Fibroblast of lung (primary cell): Measurements from ENCODE around the gene AMPD3. TPM values are rescaled to one million over a fixed set of nuclear protein-coding genes. Genes with fewer than 3 reads are reported as not detected.

Source experiments
- DNase-seq, 2 donors: peaks; one replicate each; pipeline versions ENCODE4 v3.0.0 to v3.0.0-alpha.2; 2010; ENCODE audit warnings: low read depth in 2 of 2
- H2AFZ ChIP-seq: 2 replicates; pipeline ENCODE4 v1.5.1; 2012; ENCODE audit warnings: low read length, control low read depth, inconsistent platforms
- H3K27ac ChIP-seq: 2 replicates; pipeline ENCODE4 v1.5.1; 2011; ENCODE audit warnings: low read length, control low read depth; ENCODE audit not compliant: insufficient read depth
- H3K27me3 ChIP-seq: 2 replicates; pipeline ENCODE4 v1.5.1; 2011; ENCODE audit warnings: mild to moderate bottlenecking, low read length; ENCODE audit not compliant: control insufficient read depth, insufficient read depth
- H3K36me3 ChIP-seq: 2 replicates; pipeline ENCODE4 v1.5.1; 2011; ENCODE audit warnings: low read length; ENCODE audit not compliant: control insufficient read depth, insufficient read depth
- H3K4me1 ChIP-seq: 2 replicates; pipeline ENCODE4 v1.5.1; 2011; ENCODE audit warnings: low read length; ENCODE audit not compliant: control insufficient read depth, insufficient read depth; ENCODE audit errors: extremely low read depth
- H3K4me2 ChIP-seq: 2 replicates; pipeline ENCODE4 v1.5.1; 2011; ENCODE audit warnings: low read length, control low read depth; ENCODE audit not compliant: insufficient read depth; ENCODE audit errors: extremely low read depth
- H3K4me3 ChIP-seq, 4 experiments: fragments of 200-600 bp in 1 of 4; sonication (generic) in 1 of 4; replicated peaks in 1 of 4; 2 replicates each; pipeline ENCODE4 v1.5.1; 2011 to 2016; ENCODE audit warnings: low read length in 4 of 4, low read depth in 3 of 4, mild to moderate bottlenecking in 3 of 4, control low read depth in 2 of 4, inconsistent platforms in 1 of 4, mixed read lengths in 1 of 4; ENCODE audit not compliant: insufficient read depth in 1 of 4; ENCODE audit errors: control extremely low read depth in 1 of 4
- H3K79me2 ChIP-seq: 2 replicates; pipeline ENCODE4 v1.5.1; 2012; ENCODE audit warnings: mild to moderate bottlenecking, low read length, inconsistent platforms; ENCODE audit not compliant: control insufficient read depth, insufficient read depth
- H3K9ac ChIP-seq: 2 replicates; pipeline ENCODE4 v1.5.1; 2011; ENCODE audit warnings: mild to moderate bottlenecking, low read length, control low read depth; ENCODE audit not compliant: insufficient read depth
- H3K9me3 ChIP-seq: 2 replicates; pipeline ENCODE4 v1.5.1; 2012; ENCODE audit warnings: low read depth, low read length; ENCODE audit not compliant: control insufficient read depth, insufficient read depth
- H4K20me1 ChIP-seq: 2 replicates; pipeline ENCODE4 v1.5.1; 2011; ENCODE audit warnings: low read length; ENCODE audit not compliant: control insufficient read depth, insufficient read depth; ENCODE audit errors: extremely low read depth
- CTCF ChIP-seq, 2 donors: IDR thresholded peaks in 1 of 2; conservative IDR thresholded peaks in 1 of 2; 1 replicate in 1 of 2; 2 replicates in 1 of 2; pipeline ENCODE4 v1.5.1; 2011 to 2012; ENCODE audit warnings: low read length in 2 of 2, control low read depth in 1 of 2, inconsistent platforms in 1 of 2, low read depth in 1 of 2, mild to moderate bottlenecking in 1 of 2
- EZH2 ChIP-seq: IDR thresholded peaks from 2 replicates; pipeline ENCODE4 v1.5.1; 2012; ENCODE audit warnings: low read length, control low read depth, mild to moderate bottlenecking; ENCODE audit errors: missing control alignments
- polyA plus RNA-seq, 2 donors: library from polyadenylated mRNA; depleted of rRNA in 1 of 2; stranded (reverse) in 1 of 2; unstranded in 1 of 2; fragments of >200 nt; gene quantifications; 2 replicates each; pipeline ENCODE4 v1.2.1, GENCODE V29; 2011 to 2012; ENCODE audit warnings: missing spikeins in 1 of 2
- total RNA-seq: library from RNA; depleted of rRNA; stranded (reverse); fragments of >200 nt; gene quantifications from 2 replicates; pipeline ENCODE4 v1.2.1, GENCODE V29; 2014

AMPD3 gene
- total and polyA plus RNA-seq, 2 donors (not counting 1 experiment from before 2014, with no cell fraction given) = 18.1 to 24.9 TPM

DNA sequence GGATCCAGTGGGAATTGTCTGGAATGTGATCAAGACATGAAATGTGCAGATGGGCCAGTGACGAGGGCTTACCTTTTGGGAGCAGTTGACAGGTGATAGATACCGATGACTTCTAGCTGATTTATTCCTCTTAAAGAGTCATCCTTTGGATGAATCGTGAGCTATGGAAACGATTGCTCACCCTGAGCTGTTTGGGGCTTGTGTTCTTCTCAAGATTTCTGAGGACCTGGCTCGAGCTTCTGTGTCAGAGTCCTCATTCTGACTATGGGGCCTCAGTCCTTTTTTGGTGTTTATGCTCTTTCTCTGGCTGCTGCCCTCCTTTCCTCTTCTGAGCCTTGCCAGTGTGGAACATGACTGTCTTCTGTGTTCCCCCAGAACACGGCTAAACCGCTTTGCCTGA is 11.9 kb upstream of the AMPD3 start:
- no peaks in the 10 kb centered on the region for H3K4me1 ChIP-seq
- H3K27me3 ChIP-seq = no peaks in the 10 kb centered on the region
- no peak overlapping the region for H3K4me2 ChIP-seq
- H4K20me1 ChIP-seq = no peaks in the 10 kb centered on the region
- no peak overlapping the region for H3K4me3 ChIP-seq
- H3K27ac ChIP-seq = no peak overlapping the region
- no peaks in the 10 kb centered on the region for H3K79me2 ChIP-seq
- no peak overlapping the region for H3K9ac ChIP-seq
- H2AFZ ChIP-seq = no peak overlapping the region
- H3K36me3 ChIP-seq = no peaks in the 10 kb centered on the region
- DNase-seq = no peak
- no peak for TF ChIP-seq CTCF (conservative IDR thresholded peaks at IDR 0.05 in 1 of 2, IDR thresholded peaks at IDR 0.05 in 1 of 2; ENCODE audit: low read depth in 1 of 2, low read length in 2 of 2)
- TF ChIP-seq EZH2 = no peak
- H3K9me3 ChIP-seq = no peaks in the 10 kb centered on the region

DNA sequence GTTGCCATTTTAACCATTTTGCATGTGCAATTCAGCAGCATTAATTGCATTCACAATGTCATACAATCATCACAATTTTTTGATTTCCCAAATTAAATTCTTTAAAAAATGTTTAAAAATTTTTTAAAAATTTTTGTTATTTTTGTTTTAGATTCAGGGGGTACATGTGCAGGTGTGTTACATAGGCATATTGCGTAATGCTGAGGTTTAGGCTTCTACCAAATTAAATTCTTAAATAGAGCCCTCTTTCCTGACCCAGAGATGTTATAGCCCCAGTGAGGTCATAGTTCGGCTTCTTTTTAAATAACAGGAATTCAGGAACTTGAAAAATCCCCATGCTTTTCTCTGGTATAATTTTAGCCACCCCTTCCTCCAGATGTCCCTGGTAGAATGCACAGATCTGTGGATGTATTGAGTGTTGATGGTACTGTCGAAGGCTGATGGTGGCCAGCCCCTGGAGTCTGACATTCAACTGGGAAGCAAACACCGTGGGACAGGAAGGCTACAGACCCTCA is 11.3 kb upstream of the AMPD3 start:
- TF ChIP-seq EZH2 (no peak), CTCF (conservative IDR thresholded peaks at IDR 0.05 in 1 of 2, IDR thresholded peaks at IDR 0.05 in 1 of 2; ENCODE audit: low read depth in 1 of 2, low read length in 2 of 2) (no peak)
- no peak overlapping the region for H3K27ac ChIP-seq

DNA sequence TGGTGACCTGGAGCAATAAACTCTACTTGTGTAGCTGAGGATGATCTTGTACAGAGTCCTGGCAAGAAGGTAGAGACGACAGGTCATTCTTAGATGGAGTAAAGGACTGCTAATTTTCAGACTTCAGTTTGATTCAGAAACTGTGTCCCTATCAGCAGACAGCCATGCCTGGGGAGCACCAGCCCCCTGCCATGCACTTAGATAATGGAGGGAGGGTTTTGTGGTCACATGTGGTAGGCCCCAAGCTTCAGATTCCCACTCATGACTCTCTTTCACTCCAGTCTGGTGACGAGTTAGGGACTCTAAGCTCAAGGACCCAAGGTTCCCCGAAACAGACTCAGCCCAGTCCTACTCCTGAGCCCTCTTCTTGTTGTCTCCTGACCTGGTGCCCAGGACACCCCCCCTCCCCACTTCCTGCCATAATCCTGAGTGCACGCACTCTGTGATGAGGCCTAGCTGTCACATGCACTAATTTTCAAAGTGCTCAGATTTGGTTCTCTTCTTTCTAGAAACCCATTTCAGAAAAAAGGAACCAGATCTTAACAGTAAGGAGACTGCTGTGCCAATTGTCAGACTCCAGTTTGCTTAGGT is 10.2 kb upstream of the AMPD3 start:
- H3K4me3 ChIP-seq = no peak overlapping the region
- H3K79me2 ChIP-seq = no peaks in the 10 kb centered on the region
- no peak overlapping the region for H2AFZ ChIP-seq
- H3K9me3 ChIP-seq = no peaks in the 10 kb centered on the region
- no peak for DNase-seq
- no peak overlapping the region for H3K9ac ChIP-seq
- H4K20me1 ChIP-seq = no peaks in the 10 kb centered on the region
- no peaks in the 10 kb centered on the region for H3K4me1 ChIP-seq
- H3K27me3 ChIP-seq = no peaks in the 10 kb centered on the region
- TF ChIP-seq EZH2 (no peak), CTCF (conservative IDR thresholded peaks at IDR 0.05 in 1 of 2, IDR thresholded peaks at IDR 0.05 in 1 of 2; ENCODE audit: low read depth in 1 of 2, low read length in 2 of 2) (no peak)
- no peaks in the 10 kb centered on the region for H3K36me3 ChIP-seq
- H3K4me2 ChIP-seq = no peak overlapping the region
- H3K27ac ChIP-seq = no peak overlapping the region

More for the DNA sequence above, 11.3 kb upstream of the AMPD3 start:
- no peak overlapping the region for H3K4me2 ChIP-seq
- no peak for DNase-seq
- H3K79me2 ChIP-seq = no peaks in the 10 kb centered on the region
- no peaks in the 10 kb centered on the region for H3K27me3 ChIP-seq
- H4K20me1 ChIP-seq = no peaks in the 10 kb centered on the region
- H3K9me3 ChIP-seq = no peaks in the 10 kb centered on the region
- H3K9ac ChIP-seq = no peak overlapping the region
- H2AFZ ChIP-seq = no peak overlapping the region
- H3K4me1 ChIP-seq = no peaks in the 10 kb centered on the region
- H3K4me3 ChIP-seq = no peak overlapping the region
- H3K36me3 ChIP-seq = no peaks in the 10 kb centered on the region
